GM12801 (cell line): ENCODE data around the gene UXT.

Experiments used
- TF ChIP-seq, protein P1 (sequence below): IDR thresholded peaks from one replicate; pipeline ENCODE4 v1.5.1; 2011; ENCODE audit warnings: control low read depth; ENCODE audit not compliant: insufficient read length; ENCODE audit errors: extremely low read depth

UXT gene

DNA sequence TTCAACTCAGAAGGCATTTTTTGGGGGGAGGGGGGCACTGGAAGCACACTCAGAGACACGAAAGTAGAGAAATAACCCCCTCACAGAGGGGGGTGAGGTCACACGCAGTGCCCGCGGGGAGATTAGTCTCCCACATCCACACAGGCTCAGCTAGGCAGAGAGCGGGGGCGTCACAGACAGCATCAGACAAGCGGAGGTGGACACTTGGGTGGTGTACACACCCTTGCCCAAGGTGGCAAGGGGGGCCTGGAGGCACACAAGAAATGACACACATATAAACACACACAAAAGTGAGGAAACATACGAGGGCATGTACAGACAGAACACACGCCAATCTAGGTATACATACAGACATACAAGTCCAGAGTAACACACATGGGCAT is 38.7 kb downstream of the UXT start:
- TF ChIP-seq, protein P1, sequence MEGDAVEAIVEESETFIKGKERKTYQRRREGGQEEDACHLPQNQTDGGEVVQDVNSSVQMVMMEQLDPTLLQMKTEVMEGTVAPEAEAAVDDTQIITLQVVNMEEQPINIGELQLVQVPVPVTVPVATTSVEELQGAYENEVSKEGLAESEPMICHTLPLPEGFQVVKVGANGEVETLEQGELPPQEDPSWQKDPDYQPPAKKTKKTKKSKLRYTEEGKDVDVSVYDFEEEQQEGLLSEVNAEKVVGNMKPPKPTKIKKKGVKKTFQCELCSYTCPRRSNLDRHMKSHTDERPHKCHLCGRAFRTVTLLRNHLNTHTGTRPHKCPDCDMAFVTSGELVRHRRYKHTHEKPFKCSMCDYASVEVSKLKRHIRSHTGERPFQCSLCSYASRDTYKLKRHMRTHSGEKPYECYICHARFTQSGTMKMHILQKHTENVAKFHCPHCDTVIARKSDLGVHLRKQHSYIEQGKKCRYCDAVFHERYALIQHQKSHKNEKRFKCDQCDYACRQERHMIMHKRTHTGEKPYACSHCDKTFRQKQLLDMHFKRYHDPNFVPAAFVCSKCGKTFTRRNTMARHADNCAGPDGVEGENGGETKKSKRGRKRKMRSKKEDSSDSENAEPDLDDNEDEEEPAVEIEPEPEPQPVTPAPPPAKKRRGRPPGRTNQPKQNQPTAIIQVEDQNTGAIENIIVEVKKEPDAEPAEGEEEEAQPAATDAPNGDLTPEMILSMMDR = no peak

DNA sequence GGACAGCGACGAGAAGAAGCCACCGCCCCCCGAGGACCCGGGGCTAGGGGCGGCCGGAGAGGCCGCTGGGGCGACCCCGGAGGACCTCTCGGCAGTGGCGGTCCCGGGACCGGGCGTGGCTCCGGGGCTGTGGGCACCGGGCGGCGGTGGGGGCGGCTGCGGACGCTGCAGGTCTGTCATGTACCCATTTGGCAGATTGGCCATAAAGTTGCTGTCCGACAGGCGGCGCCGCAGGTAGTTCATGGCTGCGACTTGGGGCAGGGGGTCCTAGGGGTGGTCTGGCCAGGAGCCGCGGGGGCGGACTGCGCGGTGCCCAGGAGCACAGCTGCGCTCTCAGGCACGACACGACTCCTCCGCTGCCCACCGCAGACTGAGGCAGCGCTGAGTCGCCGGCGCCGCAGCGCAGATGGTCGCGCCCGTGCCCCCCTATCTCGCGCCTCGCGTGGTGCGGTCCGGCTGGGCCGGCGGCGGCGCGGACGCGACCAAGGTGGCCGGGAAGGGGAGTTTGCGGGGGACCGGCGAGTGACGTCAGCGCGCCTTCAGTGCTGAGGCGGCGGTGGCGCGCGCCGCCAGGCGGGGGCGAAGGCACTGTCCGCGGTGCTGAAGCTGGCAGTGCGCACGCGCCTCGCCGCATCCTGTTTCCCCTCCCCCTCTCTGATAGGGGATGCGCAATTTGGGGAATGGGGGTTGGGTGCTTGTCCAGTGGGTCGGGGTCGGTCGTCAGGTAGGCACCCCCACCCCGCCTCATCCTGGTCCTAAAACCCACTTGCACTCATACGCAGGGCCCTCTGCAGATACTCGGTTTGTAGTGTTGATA is 39.3 kb downstream of the UXT start, which contains the start of gene SYN1:
Gene SYN1, minus strand, starts transcription at position 372 of the 817 bp plus-strand sequence. Its CDS starts 129 bp downstream, at position 243.
- TF ChIP-seq, protein P1 = no peak

DNA sequence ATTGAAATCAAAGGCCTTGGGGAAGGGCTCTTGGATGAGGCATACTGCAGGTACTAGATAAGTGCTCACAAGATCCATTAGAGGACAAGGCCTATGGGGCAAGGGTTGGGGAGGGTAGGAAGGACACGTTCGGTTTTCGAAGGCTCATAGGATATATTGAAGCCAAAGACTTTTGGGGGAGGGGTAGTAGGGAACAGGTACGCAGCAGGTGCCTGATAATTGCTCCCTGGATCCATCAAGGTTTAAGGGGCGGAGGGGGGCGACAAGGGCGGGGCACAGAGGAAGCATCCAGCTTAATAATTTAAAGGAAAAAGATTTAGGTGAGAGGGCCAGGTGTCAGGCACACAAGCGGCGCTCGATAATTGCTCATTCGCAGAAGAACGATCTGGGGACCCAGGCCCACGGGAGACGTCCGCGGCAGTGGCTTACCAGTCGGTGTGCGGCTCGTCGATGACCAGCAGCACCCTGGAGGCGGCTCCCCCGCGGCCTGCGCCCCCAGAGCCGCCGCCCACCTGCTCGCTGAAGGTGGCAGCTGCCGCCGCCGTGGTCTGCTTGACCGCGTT is 40.0 kb downstream of the UXT start:
- TF ChIP-seq, protein P1 = no peak

DNA sequence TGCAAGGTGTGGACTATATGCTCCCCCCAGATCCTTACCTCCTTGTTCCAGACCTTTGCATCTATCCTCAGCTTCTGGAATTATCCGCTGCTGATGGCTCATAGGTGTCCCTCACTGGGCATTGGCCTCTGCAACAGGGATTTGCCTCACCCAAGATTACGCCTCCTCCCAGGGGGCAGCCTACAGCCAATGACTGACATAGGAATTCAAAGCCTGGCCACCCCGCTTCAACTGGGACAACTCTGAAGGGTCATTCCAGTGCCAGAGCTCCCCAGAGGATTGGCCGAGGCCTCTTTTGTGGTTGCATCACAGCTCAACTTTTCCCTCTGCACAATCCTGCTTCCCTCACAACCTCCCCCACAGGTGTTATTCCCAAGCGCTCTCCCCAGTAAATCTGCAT is 44.4 kb downstream of the UXT start:
- TF ChIP-seq, protein P1 = no peak

DNA sequence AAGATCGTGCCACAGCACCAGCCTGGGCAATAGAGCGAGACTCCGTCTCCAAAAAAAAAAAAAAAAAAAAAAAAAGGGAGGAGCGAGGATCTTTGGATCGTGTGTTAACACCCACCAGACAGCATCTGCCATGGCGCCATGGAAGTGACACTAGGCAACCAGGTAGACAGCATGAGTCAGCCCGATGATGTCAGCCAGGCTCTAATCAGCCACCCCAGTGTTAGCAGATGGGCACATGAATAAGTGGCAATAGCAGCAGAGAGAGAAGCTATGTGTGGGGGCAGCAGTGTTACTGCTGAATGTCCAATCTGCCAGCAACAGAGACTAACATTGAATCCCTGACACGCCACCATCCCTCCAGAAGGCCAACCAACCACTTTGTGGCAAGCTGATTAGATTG is 45.9 kb downstream of the UXT start:
- TF ChIP-seq, protein P1 = no peak

DNA sequence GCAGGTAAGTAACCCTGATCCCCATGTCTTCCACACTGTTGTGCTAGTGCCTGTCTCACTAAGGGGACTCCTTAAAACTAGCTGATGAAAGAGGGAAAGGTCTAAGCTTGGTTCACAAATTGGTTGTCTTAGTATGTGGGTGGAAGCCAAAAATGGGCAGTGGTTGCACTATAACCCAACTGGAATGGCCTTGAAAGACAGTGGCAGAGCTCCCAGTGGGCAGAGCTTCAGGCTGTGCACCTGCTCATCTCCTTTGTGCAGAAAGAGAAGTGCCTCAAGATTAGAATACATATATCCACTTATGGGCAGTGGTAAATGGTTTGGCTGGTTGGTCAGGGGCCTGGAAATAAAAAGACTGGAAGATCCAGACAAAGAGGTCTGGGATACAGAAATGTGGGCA is 46.6 kb downstream of the UXT start:
- TF ChIP-seq, protein P1 = no peak

DNA sequence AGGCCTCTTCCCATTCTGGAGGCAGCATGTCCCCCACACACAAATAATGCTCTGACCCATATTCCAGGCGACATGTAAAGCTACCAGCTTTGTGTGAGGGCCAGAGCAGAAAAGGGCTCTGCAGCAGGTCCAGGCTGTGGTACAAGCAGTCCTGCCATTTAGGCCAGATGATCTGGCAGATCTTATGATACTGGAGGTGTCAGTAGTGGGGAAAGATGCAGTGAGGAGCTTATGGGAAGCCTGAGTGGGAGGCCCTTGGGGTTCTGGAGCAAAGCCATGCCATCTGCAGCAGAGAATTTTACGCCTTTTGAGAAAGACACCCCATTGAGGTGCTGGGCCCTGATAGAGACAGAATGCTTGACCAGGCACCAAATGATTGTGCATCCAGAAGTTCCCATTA is 47.1 kb downstream of the UXT start:
- TF ChIP-seq, protein P1 = no peak
